Measurements from ENCODE around the gene DNAJC15. TPM values are rescaled to one million over a fixed set of nuclear protein-coding genes. Genes with fewer than 3 reads are reported as not detected.

DNAJC15 gene
- total RNA-seq, 1 experiment from 2014 or later = 2.4 TPM

- no TSS peak for BruUV-seq (replicated peaks)
- POLR2A ChIA-PET (ENCODE audit: low non-redundant PET) = no interaction called here
- TF ChIP-seq CTCF (conservative IDR thresholded peaks at IDR 0.05; ENCODE audit: low read depth, low read length) = no peak
- TF ChIP-seq EZH2 (IDR thresholded peaks at IDR 0.05; ENCODE audit: borderline replicate concordance, low read depth, low read length, poor library complexity, severe bottlenecking) = no peak
- Histone ChIP-seq H3K4me1 (ENCODE audit: insufficient read depth, low read length, poor library complexity, severe bottlenecking) (no peaks in the 10 kb centered on the region), H3K27me3 (replicated peaks; ENCODE audit: insufficient read depth, low read depth, low read length, poor library complexity) (no peaks in the 10 kb centered on the region), H3K9me3 (ENCODE audit: low read depth, low read length, poor library complexity, severe bottlenecking) (no peaks in the 10 kb centered on the region), H3K36me3 (ENCODE audit: insufficient read depth, low read length, poor library complexity, severe bottlenecking) (no peaks in the 10 kb centered on the region), H3K27ac (ENCODE audit: low read depth, low read length, poor library complexity, severe bottlenecking) (no peak overlapping the region), H3K4me3 (ENCODE audit: low read depth, low read length, poor library complexity, severe bottlenecking) (no peak overlapping the region)
- DNase-seq (ENCODE audit: low spot score) = no peak
- intact Hi-C loops (cut with micrococcal nuclease; ENCODE audit: unreplicated experiment) = no loop called here
- CTCF ChIA-PET = no interaction called here
Measured at GRCh38 chr13:43135516-43135915, 112.1 kb downstream of the DNAJC15 start.

GRCh38 chr13:43136920-43137575 lies 113.7 kb downstream of the DNAJC15 start:
- Histone ChIP-seq H3K36me3 (ENCODE audit: insufficient read depth, low read length, poor library complexity, severe bottlenecking) (no peaks in the 10 kb centered on the region), H3K4me3 (ENCODE audit: low read depth, low read length, poor library complexity, severe bottlenecking) (no peak overlapping the region), H3K9me3 (ENCODE audit: low read depth, low read length, poor library complexity, severe bottlenecking) (no peaks in the 10 kb centered on the region), H3K27me3 (replicated peaks; ENCODE audit: insufficient read depth, low read depth, low read length, poor library complexity) (no peaks in the 10 kb centered on the region), H3K27ac (ENCODE audit: low read depth, low read length, poor library complexity, severe bottlenecking) (no peak overlapping the region), H3K4me1 (ENCODE audit: insufficient read depth, low read length, poor library complexity, severe bottlenecking) (no peaks in the 10 kb centered on the region)
- ChIA-PET CTCF (no interaction called here), POLR2A (ENCODE audit: low non-redundant PET) (no interaction called here)
- DNase-seq (ENCODE audit: low spot score) = no peak
- no TSS peak for BruUV-seq (replicated peaks)
- intact Hi-C loops (cut with micrococcal nuclease; ENCODE audit: unreplicated experiment) = no loop called here
- no peak for TF ChIP-seq CTCF (conservative IDR thresholded peaks at IDR 0.05; ENCODE audit: low read depth, low read length)
- TF ChIP-seq EZH2 (IDR thresholded peaks at IDR 0.05; ENCODE audit: borderline replicate concordance, low read depth, low read length, poor library complexity, severe bottlenecking) = no peak

GRCh38 chr13:43139211-43139610 lies 115.8 kb downstream of the DNAJC15 start:
- no peak overlapping the region for H3K27ac ChIP-seq (ENCODE audit: low read depth, low read length, poor library complexity, severe bottlenecking)
- CTCF ChIA-PET = interaction anchor here (0.7 kb wide), 1 partner anchor 169 kb away, joined by 7 read pairs; no protein-coding TSS in a partner anchor
- H3K4me3 ChIP-seq (ENCODE audit: low read depth, low read length, poor library complexity, severe bottlenecking) = no peak overlapping the region
- no peaks in the 10 kb centered on the region for H3K27me3 ChIP-seq (replicated peaks; ENCODE audit: insufficient read depth, low read depth, low read length, poor library complexity)
- no peak for TF ChIP-seq CTCF (conservative IDR thresholded peaks at IDR 0.05; ENCODE audit: low read depth, low read length)
- no peak for TF ChIP-seq EZH2 (IDR thresholded peaks at IDR 0.05; ENCODE audit: borderline replicate concordance, low read depth, low read length, poor library complexity, severe bottlenecking)
- no peaks in the 10 kb centered on the region for H3K9me3 ChIP-seq (ENCODE audit: low read depth, low read length, poor library complexity, severe bottlenecking)
- H3K36me3 ChIP-seq (ENCODE audit: insufficient read depth, low read length, poor library complexity, severe bottlenecking) = no peaks in the 10 kb centered on the region
- no peaks in the 10 kb centered on the region for H3K4me1 ChIP-seq (ENCODE audit: insufficient read depth, low read length, poor library complexity, severe bottlenecking)
- no peak for DNase-seq (ENCODE audit: low spot score)
- POLR2A ChIA-PET (ENCODE audit: low non-redundant PET) = no interaction called here
- intact Hi-C loops (cut with micrococcal nuclease; ENCODE audit: unreplicated experiment) = no loop called here
- no TSS peak for BruUV-seq (replicated peaks)

All from A673 (cell line).